Measurements from ENCODE around the gene PHF20.
A peak's percentile ranks its signal among the peaks of the same experiment; 100 is the strongest.
"Not testable (repeated sequence)": the region's sequence is repeated elsewhere in the genome, so short reads cannot be mapped to it uniquely, and the experiment has no call there.

Gene PHF20

DNA sequence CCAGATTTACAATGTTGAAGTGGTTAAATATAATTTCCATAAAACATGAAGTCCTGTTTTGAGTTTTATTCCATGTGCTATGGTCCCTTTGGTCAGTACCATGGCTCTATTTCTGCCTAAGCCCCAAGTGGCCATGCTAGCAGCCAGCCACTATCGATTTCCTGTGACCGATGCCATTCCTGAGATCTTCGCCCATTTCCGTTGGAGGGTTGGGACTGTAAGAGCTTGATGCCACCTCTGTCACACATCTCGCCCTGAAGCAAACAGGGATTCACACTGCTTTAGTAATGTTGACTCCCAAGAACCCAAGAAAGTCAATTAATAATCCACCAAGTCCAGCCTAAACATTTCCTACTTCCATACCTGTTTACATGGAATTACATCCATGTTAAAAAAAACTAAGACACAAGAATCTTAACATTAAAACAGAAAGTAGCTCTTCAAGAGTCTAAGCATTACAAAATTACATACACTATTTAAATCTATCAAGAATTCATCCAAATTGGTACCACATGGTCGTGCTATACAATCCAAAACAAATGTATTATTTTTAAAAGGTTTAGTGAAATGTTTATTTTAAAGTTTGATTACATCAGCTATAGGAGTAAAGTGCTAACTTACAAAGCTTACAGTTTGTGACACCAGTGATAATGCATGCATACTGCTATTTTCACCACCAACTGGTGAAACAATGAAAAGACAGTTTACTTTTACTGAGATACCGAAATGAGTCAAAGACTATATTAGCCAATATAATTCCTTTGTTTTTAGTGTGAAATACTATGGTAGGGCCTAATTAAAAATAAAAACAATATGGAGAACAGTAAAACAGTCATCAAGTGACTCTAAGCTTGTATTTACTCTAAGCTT, 32.3 kb upstream of the PHF20 start:
- DNase-seq: peak in 2 of 4 experiments; percentile 53 to 57

DNA sequence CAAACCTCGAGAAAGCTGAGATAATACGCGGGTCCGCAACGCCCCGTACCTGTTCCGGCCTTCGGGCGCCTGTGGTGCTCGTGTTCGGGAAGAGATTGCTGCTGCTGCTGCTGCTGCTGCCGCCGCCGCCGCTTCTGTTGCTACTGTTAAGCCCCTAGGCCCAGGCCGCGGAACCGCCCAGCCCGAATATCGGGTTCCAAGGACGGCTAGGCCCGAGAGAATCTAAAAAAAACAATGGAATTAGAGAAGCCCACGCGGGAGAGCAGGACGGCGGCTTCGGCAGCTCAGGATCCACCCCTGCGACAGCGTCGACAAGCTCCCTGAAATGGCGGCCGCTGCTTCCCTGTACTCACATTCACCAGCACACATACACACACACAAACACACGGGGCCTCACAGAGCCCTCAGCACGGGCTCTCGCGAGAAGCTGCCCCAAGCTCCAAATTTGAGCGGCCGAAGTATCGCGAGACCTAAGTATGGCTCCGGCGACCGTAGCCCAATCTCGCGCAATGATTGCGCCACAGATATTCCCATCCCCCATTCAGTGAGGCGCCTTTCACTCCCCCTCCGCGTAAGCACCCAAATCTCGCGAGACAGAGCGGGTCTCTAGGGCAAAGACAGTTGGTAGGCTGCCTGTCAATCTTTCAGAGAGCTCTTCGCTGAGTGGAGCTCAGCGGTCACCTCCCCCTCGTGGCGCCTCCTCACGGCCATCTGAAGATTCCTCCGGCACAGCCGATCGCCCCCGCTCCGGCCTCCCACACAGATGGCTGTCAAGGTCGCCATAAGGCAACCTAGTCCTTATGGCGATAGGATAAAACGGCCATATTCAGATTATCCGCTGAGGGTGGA, 29.7 kb upstream of the PHF20 start, which contains the start of gene RBM39:
Gene RBM39, minus strand, starts transcription at position 369 of the 849 bp plus-strand sequence. CDS start 1,386 bp downstream, outside the sequence.
- DNase-seq: peak; percentile 100

DNA sequence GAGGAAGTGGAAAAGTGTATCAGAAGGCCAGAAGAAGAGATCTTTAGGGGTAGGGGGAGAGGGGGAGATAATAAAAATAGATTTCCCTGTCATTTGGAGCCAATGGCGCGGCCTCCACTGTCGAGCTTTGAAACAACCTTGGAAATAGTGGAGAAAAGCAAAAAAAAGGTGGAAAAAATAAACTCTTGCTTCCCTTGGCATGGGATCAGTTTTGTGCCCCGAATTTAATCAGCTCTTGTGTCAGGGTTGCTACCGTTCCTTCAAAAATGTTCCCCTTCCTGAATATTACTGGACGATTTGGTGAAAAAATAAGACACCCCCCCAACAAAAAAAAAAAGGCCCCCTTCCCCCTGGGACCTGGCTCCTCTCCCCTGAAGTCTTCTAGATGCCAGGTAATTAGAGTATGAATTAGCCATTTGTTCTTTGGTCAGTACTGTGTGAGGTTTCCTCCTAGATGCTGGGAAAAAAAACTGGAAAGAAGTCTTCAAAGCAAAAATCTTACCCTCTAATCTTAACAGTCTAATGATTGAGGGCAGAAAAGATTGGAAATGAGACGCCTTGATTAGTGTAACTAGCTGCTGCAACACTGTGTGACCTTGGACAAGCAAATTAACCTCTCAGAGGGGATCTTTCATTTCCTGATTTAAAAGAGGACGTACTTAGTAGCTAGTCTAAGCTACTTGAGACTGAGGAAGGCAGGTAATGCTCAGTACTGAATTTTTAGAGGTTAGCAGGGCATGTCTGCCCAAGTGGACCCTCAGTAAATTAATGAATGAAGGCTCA, 28.9 kb upstream of the PHF20 start:
- DNase-seq: peak; percentile 56 to 82 (median 70)

DNA sequence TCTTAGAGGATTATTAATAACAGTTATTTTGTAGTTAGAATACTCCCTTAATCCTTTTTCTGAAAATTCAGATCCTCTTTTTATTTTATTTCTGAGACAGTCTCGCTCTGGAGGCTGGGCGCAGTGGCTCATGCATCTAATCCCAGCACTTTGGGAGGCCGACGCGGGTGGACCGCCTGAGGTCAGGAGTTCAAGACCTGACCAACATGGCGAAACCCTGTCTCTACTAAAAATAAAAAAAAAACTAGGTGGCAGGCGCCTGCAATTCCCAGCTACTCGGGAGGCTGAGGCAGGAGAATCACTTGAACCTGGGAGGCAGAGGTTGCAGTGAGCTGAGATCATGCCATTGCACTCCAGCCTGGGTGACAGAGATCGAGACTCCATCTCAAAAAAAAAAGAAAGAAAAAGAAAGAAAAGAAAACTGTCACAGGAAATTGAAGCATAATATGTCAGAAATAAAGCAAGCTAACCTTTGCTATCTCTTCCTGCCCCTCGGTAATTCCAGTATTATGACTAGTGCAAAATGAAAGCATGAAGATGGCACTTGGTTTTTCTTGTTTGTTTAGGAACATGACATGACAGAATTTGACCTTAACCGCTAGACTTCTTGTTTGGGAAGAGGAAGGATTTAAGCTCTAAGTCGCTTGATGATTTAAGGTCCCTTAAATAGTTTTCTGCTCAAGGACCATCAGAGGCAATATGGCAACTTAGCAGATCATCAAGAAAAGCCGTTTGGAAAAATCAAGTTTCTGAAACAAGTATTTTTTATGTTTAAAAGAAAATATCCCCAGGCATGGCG, 27.9 kb upstream of the PHF20 start:
- peak; percentile 56 to 84 (median 78) for DNase-seq

DNA sequence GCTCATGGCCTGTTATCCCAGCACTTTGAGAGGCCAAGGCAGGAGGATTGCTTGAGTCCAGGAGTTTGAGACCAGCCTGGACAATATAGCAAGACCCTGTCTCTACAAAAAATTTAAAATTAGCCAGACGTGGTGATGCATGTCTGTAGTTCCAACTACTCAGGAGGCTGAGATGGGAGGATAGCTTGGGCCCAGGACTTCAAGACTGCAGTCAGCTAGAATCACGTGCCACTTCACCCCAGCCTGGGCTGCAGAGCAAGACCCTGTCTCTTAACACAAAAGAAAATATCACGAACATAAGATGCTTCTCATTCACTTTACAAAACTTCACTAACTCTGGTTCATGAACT, 27.3 kb upstream of the PHF20 start:
- DNase-seq: peak in 1 of 4 experiments; percentile 11

DNA sequence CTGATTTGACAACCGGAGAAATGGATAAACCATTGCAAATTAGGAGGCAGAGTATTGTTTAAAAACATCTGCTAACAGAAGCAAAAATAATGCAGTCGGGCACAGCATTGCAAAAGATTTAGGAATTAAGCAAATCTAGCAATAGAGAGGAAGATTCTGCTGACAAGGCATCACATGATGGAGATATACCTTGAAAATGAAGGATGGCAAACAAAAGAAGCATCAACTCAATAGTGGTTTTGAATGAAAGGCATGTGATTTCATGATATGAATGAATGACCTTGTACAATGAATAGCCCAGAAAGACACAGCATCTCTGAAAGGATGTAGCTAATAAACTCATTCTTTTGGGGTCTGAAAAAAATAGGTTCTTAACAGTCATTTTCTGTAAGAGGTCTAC, 21.2 kb upstream of the PHF20 start:
- DNase-seq: no peak

DNA sequence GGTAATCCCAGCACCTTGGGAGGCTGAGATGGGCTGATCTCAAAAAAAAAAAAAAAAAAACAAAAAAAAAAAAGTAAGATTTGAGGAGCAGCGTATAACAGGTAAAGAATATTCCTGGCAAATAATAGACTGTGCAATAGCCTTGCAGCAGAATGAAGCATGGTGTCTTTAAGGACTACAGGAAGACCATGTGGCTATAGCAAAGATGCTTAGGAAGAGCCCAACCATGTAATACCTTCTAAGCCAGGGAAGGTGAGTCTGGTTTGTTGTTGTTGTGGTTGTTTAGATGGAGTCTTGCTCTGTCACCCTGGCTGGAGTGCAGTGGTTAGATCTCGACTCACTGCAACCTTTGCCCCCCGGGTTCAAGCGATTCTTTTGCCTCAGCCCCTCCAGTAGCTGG, 15.4 kb upstream of the PHF20 start:
- no peak for DNase-seq

DNA sequence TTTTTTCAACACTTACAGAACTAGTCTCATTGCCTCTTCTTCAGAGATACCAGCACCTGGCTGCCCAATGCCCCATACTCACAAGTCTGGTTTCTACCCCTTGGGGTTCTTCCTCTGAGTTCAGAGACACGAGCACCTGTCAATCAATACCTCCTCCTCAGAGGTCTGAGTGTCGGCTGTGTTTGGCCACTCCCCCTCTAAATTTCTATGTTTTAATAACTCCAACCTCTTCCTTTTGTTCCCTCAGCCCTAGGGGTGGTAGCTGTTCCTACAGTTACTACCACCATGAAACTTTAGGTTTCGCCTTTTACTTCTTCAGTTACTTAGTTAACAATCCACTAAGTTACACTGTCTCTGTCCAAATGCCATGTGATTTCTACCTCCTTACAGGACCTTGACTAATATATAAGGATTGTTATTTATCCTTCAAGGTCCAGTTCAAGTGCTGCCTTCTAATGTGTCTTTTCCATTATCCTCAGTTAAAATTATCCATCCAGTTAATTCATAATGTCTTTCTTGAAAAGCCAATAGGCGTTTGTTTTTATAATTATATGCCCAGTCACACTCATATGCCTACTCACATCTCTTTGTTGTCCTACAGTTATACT, 14.6 kb upstream of the PHF20 start:
- DNase-seq: no peak

DNA sequence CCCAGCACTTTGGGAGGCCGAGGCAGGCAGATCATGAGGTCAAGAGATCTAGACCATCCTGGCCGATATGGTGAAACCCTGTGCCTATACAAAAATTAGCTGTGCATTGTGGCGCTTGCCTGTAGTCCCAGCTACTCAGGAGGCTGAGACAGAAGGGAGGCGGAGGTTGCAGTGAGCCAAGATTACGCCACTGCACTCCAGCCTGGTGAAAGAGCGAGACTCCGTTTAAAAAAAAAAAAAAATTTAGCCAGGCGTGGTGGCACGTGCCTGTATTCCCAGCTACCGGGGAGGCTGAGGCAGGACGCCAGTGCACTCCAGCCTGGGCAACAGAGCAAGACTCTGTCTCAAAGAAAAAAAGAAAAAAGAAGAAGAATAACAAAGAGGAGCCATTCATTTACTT, 10.3 kb upstream of the PHF20 start:
- not testable (repeated sequence) for DNase-seq

DNA sequence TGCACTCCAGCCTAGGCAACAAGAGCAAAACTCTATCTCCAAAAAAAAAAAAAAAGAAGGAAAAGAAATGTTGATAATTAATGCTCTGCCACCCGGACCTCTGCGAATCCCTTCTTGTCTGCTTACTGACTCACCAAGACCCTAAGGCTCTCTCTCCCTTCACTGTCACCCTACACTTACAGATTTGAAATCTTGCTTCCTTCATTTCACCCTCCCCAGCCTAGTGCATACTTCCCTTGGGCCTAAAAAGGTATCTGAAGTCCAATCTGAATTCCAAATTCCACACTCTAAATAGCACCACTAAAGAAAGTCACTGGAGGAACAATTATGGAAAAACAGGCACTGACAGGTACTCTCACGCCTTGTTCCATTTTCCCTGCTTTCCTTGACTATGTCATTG, 9.4 kb upstream of the PHF20 start:
- DNase-seq: no peak

DNA sequence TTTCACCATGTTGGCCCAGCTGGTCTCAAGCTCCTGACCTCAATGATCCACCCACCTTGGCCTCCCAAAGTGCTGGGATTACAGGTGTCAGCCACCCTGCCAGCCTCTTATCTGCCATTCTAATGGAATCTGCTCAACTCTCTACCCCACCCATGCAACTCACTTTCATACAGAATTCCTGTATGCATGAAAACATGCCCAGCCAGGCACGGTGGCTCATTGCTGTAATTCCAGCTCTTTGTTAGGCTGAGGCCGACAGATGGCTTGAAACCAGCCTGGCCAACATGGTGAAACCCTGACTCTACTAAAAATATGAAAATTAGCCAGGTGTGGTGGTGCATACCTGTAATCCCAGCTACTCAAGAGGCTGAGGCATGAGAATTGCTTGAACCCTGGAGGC, 6.9 kb upstream of the PHF20 start:
- not testable (repeated sequence) for DNase-seq

DNA sequence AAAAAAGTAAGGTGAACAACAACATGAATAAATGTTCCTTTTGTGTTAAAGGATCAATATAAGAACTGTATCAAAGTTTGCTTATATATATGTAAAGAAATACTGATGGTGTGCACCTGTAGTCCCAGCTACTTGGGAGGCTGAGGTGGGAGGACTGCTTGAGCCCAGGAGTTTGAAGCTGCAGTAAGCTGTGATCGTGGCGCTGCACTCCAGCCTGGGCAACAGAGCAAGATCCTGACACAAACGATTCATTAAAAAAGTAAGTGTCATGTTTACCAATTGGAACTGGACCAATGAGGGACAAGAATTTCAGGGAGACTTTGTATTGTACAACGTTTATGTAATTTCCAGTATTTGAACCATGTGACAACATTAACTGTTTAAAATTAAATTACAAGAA, 5.0 kb upstream of the PHF20 start:
- DNase-seq: no peak

DNA sequence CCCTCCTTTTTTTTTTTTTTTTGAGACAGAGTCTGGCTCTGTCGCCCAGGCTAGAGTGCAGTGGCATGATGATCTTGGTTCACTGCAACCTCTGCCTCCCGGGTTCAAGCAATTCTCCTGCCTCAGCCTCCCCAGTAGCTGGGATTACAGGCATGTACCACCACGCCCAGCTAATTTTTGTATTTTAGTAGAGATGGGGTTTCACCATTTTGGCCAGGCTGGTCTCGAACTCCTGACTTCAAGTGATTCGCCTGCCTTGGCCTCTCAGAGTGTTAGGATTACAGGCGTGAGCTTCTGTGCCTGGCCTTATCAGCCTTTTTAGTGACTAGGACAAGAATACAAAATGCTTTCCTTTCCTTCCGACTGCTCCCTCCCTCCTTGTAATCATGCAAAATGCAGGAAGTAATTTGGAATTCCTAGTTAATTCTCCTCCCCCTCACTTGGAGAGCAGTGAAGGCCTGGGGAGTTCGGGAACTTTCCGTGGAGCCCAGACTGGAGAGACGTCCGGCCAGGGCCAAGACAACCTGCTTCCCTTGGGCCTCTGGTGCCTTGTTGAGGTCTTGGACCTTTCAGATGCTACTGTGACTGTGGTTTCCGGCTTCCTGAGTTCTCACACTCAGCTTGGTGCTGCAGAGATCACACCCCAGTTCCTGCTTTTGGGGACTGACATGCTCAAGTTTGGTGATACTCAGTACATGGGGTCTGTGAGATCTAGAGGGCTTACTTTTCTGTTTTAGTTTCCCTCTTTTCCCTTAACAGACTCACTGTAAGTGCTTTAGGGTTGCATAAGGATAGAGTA, 3.9 kb upstream of the PHF20 start:
- DNase-seq: peak; percentile 87 to 92 (median 89)

DNA sequence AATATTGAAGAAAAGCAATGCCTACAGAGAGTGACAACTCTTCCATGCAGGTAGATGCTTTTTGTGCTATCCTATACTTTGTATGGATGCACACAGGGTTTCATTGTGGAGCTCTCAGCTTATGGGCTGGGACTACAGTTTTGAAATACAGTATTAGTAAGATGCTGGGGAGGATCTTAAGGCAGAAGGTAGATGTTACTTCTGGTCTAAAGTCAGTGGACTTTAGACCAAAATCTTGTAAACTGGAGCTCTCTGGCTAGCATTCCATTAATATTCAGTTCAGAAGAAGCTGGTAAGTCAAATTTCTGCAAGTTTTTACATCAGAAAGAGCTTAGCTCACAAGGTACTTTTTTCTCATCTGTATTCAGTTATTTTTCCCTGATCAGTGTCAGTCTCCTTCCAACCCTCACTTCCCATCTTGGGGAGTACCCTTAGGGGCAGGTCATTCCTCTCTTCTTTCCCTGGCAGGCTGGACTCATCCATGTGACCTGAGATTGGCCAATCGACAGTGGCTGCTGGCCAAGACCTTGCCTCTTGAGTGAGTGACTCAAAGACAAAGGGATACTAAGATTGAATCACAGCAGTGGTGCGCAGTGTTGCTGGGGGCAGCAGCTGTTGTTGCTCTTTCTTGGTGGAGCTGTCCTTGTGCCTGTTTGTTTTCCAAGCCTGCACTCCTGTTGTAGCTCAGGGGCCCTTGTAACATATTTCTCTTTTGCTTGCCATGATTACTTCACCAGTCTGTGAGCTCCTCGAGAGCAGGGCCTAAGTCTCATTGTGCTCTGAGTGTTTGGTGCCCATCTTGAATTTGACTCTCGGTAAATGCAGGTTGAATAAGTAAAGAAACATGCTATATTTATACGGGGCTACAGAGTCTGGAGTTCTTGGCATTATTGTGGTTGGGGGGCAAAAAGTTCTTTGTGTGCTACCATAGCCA, 2.8 kb upstream of the PHF20 start:
- DNase-seq: peak; percentile 94 to 97 (median 95)

DNA sequence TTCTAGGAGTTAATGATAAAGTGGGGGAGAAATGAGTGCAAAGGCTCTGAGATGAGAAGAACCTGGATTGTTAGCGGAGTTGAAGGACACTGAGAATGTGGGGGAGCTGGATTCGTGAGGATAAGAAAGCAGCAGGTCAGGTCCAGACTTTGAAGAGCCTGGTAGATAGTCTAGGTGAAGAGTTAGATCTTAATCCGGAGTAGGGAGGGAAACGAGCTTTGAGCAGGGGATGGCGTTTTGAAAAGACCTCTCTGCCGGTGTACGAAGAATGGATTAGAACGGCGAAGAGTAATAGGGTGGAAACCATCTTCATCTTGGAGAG, 487 bp upstream of the PHF20 start:
- no peak for DNase-seq

DNA sequence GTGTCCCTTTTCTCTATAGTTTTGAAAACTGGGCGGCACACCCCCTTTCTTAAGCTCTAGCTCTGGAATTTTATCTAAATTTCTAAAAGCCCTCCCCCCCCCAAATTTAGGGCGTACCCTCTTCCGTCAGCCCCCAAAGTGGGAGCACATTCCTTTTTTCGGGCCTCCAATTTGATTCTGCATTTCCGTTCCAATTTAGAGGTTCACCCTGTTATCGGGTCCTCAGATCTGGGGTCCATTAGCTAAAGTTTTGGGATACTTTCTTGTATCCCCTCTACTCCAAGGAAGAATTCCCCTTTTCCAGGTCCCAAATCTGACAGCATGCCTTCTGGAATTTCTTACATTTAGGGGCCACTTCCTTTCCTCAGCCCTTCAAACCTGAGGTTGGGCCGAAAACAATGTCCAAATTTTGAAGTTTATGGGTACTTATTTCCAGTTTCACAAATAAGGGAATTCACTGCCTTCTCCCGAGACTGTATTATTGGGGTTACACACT, 796 bp downstream of the PHF20 start:
- DNase-seq: peak; percentile 5 to 18 (median 8)

DNA sequence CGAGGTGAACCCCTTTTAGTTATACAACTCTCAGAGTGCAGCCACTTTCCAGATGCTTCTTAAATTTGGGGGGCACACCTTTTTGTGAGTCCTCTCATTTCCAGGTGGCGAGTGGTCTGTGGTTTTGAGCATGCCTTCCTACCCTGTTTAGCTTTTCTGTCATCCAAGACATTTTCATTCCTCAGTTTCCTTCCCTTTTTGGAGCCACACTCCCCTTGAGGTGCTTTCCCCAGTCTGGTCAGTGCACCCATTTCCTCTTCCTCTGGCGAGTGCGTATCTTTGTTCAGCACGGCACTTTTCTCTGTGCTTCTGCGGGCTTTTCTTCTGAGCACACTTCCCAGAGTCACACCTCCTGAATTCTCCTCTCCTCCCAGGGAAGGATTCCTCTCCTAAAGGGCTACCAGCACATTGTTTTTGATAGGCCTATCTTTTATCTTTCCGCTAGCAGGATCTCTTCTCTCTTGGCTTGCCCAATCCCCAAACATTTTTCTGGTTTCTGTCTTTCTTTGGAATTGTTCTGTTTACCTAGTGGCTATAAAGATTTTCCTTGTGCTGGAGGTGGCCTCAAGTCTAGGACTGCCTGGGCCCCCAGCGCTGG, 1.4 kb downstream of the PHF20 start:
- DNase-seq: peak; percentile 76 to 89 (median 86)

DNA sequence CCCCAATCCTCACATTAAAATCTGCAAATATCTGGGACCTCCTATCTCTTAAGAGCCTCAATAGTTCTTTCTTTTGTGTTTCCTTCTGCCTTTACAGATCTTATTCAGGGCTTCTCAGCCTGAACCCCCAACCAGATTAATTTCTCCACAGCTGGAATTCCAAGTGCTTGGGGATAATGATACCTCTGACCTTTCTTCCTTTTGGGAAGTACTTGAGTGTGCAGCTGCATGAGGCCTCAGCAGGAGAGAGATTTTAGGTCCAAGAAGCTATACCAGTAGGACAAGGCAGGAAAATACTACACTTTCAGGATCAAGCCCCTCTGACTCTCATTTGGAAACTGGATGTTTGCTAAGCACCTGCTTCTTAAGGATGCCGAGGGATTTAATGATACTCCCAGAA, 2.6 kb downstream of the PHF20 start:
- no peak for DNase-seq
